ENCODE measurements around the gene PDK2. TPM values are rescaled to one million over a fixed set of nuclear protein-coding genes. Genes with fewer than 3 reads are reported as not detected.

Gene PDK2
- total and polyA plus RNA-seq, 9 of the 15 experiments (the other 6 are each of a cell fraction or from before 2014, with no cell fraction given) = 0.03 to 2.5 (median 1.4) TPM

DNA sequence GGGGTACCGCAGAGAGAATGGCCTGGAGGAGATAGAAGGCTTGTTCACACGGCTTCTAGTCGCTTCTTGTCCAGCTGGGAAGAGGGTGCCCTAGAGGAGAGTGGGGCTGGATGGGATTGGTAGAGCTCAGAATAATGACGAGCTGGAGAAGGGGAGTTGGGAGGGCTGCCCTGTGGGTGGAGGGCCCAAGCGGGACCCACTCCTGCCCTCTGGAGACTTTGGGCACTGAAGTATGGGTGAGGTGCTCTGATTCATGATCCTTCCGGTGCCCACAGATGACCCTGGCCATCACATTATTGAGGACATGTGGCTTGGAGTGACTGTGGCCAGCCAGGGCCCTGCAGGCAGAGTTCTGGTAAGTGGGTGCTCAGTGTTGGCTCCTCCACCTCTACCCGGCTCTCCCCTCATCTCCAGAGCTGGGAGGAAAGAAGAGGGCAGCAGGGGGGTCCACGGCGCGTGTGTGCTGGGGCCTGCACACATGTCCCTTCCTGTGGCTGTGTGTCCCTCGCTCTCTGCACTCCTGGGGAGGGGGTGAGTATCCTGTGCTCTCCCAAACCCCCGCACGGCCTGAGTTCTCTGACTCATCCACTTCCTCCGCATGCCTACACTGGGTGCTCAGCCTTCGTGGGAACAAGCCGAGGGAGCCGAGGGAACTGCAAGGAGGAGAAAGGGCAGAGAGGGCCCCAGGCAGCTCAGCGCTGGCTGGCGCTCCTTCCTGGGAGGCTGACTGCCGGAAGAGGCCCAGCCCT lies 30.7 kb upstream of the PDK2 start (continued):
- TF ChIP-seq, protein P1, sequence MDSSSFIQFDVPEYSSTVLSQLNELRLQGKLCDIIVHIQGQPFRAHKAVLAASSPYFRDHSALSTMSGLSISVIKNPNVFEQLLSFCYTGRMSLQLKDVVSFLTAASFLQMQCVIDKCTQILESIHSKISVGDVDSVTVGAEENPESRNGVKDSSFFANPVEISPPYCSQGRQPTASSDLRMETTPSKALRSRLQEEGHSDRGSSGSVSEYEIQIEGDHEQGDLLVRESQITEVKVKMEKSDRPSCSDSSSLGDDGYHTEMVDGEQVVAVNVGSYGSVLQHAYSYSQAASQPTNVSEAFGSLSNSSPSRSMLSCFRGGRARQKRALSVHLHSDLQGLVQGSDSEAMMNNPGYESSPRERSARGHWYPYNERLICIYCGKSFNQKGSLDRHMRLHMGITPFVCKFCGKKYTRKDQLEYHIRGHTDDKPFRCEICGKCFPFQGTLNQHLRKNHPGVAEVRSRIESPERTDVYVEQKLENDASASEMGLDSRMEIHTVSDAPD (CRISPR knock-in tag; IDR thresholded peaks at IDR 0.05) = no peak
- no peak for TF ChIP-seq FIP1L1 (IDR thresholded peaks at IDR 0.05; ENCODE audit: low read depth, low read length, poor library complexity, severe bottlenecking)
- TF ChIP-seq RAD21 (CRISPR knock-in tag; conservative IDR thresholded peaks at IDR 0.05 in 1 of 2, IDR thresholded peaks at IDR 0.05 in 1 of 2) = no peak
- TF ChIP-seq ZNF589 (CRISPR knock-in tag; IDR thresholded peaks at IDR 0.05; ENCODE audit: low read depth) = 0 out of 2 replicates have a peak, but pooled peaks have one; percentile 8
- no peak for TF ChIP-seq SLC30A9 (CRISPR knock-in tag; IDR thresholded peaks at IDR 0.05)
- no peak for TF ChIP-seq MAFK (IDR thresholded peaks at IDR 0.05; ENCODE audit: low read length)
- no peak for TF ChIP-seq TCF3 (CRISPR knock-in tag; IDR thresholded peaks at IDR 0.05)
- TF ChIP-seq, protein P2, sequence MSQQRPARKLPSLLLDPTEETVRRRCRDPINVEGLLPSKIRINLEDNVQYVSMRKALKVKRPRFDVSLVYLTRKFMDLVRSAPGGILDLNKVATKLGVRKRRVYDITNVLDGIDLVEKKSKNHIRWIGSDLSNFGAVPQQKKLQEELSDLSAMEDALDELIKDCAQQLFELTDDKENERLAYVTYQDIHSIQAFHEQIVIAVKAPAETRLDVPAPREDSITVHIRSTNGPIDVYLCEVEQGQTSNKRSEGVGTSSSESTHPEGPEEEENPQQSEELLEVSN (IDR thresholded peaks at IDR 0.05; ENCODE audit: borderline replicate concordance in 1 of 2, extremely low read depth in 1 of 2, insufficient read depth in 1 of 2, insufficient read length in 1 of 2, low read depth in 1 of 2, low read length in 1 of 2, poor library complexity in 1 of 2, severe bottlenecking in 1 of 2) = peak in 1 of 2 experiments; percentile 40
- TF ChIP-seq, protein P3, sequence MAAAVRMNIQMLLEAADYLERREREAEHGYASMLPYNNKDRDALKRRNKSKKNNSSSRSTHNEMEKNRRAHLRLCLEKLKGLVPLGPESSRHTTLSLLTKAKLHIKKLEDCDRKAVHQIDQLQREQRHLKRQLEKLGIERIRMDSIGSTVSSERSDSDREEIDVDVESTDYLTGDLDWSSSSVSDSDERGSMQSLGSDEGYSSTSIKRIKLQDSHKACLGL (CRISPR knock-in tag; IDR thresholded peaks at IDR 0.05; ENCODE audit: borderline replicate concordance, poor library complexity, severe bottlenecking) = no peak
- TF ChIP-seq ZNF165 (CRISPR knock-in tag; IDR thresholded peaks at IDR 0.05; ENCODE audit: borderline replicate concordance) = no peak
- peak; percentile 78 for TF ChIP-seq EGR1 (conservative IDR thresholded peaks at IDR 0.05)
- TF ChIP-seq ZSCAN32 (CRISPR knock-in tag; IDR thresholded peaks at IDR 0.05) = no peak
- no peak for TF ChIP-seq FOS (IDR thresholded peaks at IDR 0.05; ENCODE audit: extremely low read depth, insufficient read length)
- TF ChIP-seq, protein P4, sequence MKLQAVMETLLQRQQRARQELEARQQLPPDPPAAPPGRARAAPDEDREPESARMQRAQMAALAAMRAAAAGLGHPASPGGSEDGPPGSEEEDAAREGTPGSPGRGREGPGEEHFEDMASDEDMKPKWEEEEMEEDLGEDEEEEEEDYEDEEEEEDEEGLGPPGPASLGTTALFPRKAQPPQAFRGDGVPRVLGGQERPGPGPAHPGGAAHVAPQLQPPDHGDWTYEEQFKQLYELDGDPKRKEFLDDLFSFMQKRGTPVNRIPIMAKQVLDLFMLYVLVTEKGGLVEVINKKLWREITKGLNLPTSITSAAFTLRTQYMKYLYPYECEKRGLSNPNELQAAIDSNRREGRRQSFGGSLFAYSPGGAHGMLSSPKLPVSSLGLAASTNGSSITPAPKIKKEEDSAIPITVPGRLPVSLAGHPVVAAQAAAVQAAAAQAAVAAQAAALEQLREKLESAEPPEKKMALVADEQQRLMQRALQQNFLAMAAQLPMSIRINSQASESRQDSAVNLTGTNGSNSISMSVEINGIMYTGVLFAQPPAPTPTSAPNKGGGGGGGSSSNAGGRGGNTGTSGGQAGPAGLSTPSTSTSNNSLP (IDR thresholded peaks at IDR 0.05; ENCODE audit: borderline replicate concordance, low read depth, low read length) = no peak
- TF ChIP-seq, protein P5, sequence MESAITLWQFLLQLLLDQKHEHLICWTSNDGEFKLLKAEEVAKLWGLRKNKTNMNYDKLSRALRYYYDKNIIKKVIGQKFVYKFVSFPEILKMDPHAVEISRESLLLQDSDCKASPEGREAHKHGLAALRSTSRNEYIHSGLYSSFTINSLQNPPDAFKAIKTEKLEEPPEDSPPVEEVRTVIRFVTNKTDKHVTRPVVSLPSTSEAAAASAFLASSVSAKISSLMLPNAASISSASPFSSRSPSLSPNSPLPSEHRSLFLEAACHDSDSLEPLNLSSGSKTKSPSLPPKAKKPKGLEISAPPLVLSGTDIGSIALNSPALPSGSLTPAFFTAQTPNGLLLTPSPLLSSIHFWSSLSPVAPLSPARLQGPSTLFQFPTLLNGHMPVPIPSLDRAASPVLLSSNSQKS (CRISPR knock-in tag; IDR thresholded peaks at IDR 0.05) = no peak
- TF ChIP-seq SRSF7 (optimal IDR thresholded peaks at IDR 0.05; ENCODE audit: low read depth, low read length) = no peak
- TF ChIP-seq SP1 (CRISPR knock-in tag; IDR thresholded peaks at IDR 0.05) = no peak
- TF ChIP-seq, protein P6, sequence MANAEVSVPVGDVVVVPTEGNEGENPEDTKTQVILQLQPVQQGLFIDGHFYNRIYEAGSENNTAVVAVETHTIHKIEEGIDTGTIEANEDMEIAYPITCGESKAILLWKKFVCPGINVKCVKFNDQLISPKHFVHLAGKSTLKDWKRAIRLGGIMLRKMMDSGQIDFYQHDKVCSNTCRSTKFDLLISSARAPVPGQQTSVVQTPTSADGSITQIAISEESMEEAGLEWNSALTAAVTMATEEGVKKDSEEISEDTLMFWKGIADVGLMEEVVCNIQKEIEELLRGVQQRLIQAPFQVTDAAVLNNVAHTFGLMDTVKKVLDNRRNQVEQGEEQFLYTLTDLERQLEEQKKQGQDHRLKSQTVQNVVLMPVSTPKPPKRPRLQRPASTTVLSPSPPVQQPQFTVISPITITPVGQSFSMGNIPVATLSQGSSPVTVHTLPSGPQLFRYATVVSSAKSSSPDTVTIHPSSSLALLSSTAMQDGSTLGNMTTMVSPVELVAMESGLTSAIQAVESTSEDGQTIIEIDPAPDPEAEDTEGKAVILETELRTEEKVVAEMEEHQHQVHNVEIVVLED (CRISPR knock-in tag; IDR thresholded peaks at IDR 0.05) = no peak
- peak; percentile 60 for TF ChIP-seq FOSL1 (tag; conservative IDR thresholded peaks at IDR 0.05)

Data from K562 (cell line).